GM19240 (cell line): ENCODE measurements around the gene SEC24C.

Source experiments
- DNase-seq: peaks from one replicate; pipeline ENCODE4 v3.0.0; 2011; ENCODE audit warnings: low spot score; ENCODE audit not compliant: insufficient read length

The SEC24C gene

DNA sequence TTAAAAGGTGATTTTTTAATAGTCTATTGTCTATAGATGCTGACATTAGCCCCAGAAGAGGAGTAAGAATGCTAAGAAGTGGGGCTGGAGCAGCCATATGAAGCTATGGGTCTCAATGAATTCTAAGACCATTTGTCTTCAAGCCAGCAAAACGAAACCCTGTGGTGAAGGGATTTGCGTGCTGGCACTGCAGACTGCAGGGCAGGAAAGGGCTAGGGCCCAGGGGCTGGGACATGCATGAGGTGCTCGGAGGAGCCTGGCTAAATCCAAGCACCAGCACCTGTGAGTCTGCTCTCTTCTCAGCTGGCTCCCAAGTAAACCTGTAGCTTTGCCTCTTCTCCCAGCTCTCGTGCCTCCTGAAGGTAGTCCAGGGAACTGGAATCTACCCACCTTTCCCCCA lies 68.5 kb downstream of the SEC24C start:
- no peak for DNase-seq

- DNase-seq, result no peak
These were observed 69.2 kb downstream of the SEC24C start for GRCh38 chr10:73813333-73813732.

DNA sequence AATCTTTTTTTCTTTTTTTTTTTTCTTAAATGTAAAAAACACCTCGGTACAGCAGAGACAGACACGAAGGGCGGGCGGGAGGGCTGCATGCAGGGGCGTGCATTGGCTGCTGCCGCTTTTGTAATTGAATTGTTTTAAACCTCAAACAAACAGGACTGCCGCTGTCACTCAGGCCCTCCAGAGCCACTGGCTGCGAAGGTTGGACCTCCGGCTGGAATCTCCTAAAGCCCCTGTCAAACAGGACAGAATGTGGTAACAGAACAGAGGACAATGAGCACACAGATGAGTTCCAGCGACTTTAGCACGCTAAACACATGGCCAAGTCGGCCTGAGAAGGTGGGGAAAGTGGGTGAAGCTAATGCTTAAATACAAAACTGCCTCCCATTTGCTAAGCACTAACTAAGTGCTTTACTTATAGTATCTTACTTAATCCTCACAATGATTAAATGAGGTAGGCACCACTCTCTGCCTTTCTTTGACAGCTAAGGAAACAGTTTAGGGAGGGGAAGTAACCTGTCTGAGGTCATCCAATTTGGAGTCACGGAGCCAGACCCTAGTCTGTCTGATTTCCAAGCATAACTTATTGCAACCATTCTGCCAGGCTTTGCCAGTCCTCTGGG lies 70.2 kb downstream of the SEC24C start:
- DNase-seq, result no peak

GRCh38 chr10:73814896-73815718 lies 70.9 kb downstream of the SEC24C start:
- no peak for DNase-seq

- DNase-seq, result no peak
These were observed 71.5 kb downstream of the SEC24C start for GRCh38 chr10:73815719-73816030.

DNA sequence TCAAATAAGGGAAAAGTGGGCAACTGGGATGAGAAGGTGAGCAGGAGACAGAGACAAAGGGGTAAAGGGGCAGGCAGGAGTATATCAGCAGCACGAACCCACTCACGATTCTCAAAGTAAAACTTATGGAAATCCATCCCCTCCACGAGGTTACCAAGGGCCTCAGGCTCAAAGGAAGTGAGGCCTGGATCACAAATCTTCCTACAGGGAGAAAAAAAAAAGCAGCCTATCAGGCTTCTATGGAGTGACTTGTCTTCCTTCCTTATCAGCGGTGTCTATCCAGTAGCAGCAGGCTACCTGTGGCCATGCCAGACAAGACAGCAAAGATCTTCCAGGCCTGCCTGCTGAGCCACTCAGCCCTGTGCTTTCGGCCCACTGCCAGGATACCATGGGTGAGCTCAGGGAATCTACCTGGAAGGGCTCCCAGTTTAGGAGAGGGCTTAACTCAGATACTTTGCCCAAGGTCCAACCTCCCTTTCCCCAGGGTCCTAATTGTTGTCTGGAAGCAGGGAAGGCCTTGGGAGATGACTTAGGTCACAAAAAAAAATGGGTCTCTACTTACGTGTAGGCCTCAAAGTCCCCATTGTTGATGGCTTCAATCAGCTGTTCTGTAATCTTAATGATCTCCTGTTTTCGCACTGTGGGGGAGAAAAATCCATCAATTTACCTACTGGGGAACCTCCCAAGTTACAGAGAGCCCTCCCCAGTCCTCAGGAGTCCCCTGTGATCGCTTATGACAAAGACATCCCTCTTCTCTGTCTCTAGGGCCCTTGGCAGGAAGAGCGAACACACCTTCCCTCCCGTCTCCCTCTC lies 73.0 kb downstream of the SEC24C start:
- no peak for DNase-seq

GRCh38 chr10:73817826-73818225 lies 73.7 kb downstream of the SEC24C start:
- no peak for DNase-seq

GRCh38 chr10:73818402-73818801 lies 74.2 kb downstream of the SEC24C start:
- no peak for DNase-seq

DNA sequence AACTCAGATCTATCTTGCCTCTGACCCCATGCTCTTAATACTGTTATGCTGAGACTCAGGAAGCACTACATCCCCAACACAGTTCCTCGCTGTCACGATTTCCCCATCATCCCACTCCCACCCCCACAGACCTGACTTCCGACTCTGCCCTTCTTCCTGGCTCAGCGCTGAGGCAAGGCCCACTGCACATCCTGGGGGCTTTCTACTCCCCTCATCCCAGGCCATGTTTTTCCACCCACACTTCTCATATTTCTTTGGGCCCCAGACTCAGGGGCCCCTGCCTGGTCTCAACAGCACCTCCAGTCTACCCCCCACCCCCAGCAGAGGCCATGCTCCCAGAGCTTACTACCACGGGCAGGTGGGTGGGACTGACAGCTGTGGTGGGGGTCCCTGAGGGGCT lies 74.9 kb downstream of the SEC24C start:
- no peak for DNase-seq

DNA sequence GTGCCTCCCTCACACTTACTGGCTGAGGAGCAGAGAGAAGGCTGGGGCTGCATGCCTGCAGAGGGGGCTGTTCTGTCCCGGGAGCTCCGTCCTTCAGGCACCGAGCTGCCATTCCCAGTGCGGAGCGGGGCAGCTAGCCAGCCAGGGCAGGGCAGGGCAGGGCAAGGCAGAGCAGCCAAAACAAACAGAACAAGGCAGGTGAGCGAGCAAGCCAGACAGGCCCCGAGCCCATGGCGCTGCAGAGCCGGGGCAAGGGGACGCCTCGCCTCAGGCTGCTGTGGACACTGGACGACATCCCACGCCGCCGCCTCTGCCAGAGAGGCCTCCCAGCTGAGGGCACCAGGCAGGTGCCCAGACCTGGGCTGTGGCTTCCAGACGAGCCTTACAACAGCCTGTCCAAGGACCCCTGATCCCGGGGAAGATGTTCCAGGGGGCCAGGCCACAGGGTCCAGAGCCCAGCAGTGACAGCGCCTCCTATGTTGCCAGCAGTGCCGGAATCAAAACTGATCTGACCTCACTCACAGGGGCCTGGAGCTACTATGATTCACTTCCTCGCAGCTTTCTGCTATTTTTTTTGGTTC lies 75.4 kb downstream of the SEC24C start:
- no peak for DNase-seq
